Astrocyte (in vitro differentiated cells and primary cell): ENCODE data around the gene RGSL1. TPM values are rescaled to one million over a fixed set of nuclear protein-coding genes. Genes with fewer than 3 reads are reported as not detected.
"Not testable (repeated sequence)": the region's sequence is repeated elsewhere in the genome, so short reads cannot be mapped to it uniquely, and the experiment has no call there.

Experiments used
- DNase-seq: peaks from one replicate; pipeline ENCODE4 v3.0.0-alpha.2; 2010; ENCODE audit warnings: low read depth
- FAIRE-seq: peaks from 2 replicates; lab custom pipeline; 2011; peaks lifted over from hg19 to GRCh38; lab: Jason Lieb, UNC
- H2AFZ ChIP-seq: 2 replicates; pipeline ENCODE4 v1.6.0; 2012; ENCODE audit warnings: low read depth, low read length, inconsistent platforms
- H3K27ac ChIP-seq: 2 replicates; pipeline ENCODE4 v1.5.1; 2011; ENCODE audit warnings: low read depth, low read length, inconsistent platforms
- H3K27me3 ChIP-seq: 2 replicates; pipeline ENCODE4 v1.6.0; 2011; ENCODE audit warnings: low read length, inconsistent platforms; ENCODE audit not compliant: insufficient read depth
- H3K36me3 ChIP-seq: 2 replicates; pipeline ENCODE4 v1.5.1; 2011; ENCODE audit warnings: low read length, inconsistent platforms; ENCODE audit not compliant: insufficient read depth
- H3K4me1 ChIP-seq: 2 replicates; pipeline ENCODE4 v1.5.1; 2011; ENCODE audit warnings: low read length, inconsistent platforms; ENCODE audit not compliant: insufficient read depth
- H3K4me2 ChIP-seq: 2 replicates; pipeline ENCODE4 v1.6.0; 2012; ENCODE audit warnings: low read length, inconsistent platforms
- H3K4me3 ChIP-seq: 2 replicates; pipeline ENCODE4 v1.5.1; 2011; ENCODE audit warnings: low read depth, mild to moderate bottlenecking, low read length, inconsistent platforms; ENCODE audit not compliant: insufficient read depth
- H3K79me2 ChIP-seq: 2 replicates; pipeline ENCODE4 v1.6.0; 2012; ENCODE audit warnings: mild to moderate bottlenecking, low read length, inconsistent platforms; ENCODE audit not compliant: insufficient read depth
- H3K9ac ChIP-seq: 2 replicates; pipeline ENCODE4 v1.6.0; 2012; ENCODE audit warnings: mild to moderate bottlenecking, low read length, inconsistent platforms
- H3K9me3 ChIP-seq: 2 replicates; pipeline ENCODE4 v1.5.1; 2012; ENCODE audit warnings: low read depth, mild to moderate bottlenecking, low read length, inconsistent platforms; ENCODE audit not compliant: insufficient read depth
- H4K20me1 ChIP-seq: 2 replicates; pipeline ENCODE4 v1.6.0; 2012; ENCODE audit warnings: low read length, inconsistent platforms; ENCODE audit not compliant: insufficient read depth
- H3K27ac Mint-ChIP-seq: one replicate; pipeline ENCODE4 v1.8.0; 2021; ENCODE audit warnings: mild to moderate bottlenecking, mixed read lengths; ENCODE audit not compliant: unreplicated experiment
- H3K27me3 Mint-ChIP-seq: one replicate; pipeline ENCODE4 v1.8.0; 2021; ENCODE audit warnings: low read depth, mixed read lengths; ENCODE audit not compliant: unreplicated experiment
- H3K36me3 Mint-ChIP-seq: one replicate; pipeline ENCODE4 v1.8.0; 2021; ENCODE audit warnings: low read depth, mixed read lengths; ENCODE audit not compliant: unreplicated experiment
- H3K4me1 Mint-ChIP-seq: one replicate; pipeline ENCODE4 v1.8.0; 2021; ENCODE audit warnings: low read depth, mixed read lengths; ENCODE audit not compliant: unreplicated experiment
- H3K4me3 Mint-ChIP-seq: one replicate; pipeline ENCODE4 v1.8.0; 2021; ENCODE audit warnings: mild to moderate bottlenecking, moderate library complexity, mixed read lengths; ENCODE audit not compliant: unreplicated experiment
- H3K9me3 Mint-ChIP-seq: one replicate; pipeline ENCODE4 v1.8.0; 2021; ENCODE audit warnings: mild to moderate bottlenecking, mixed read lengths; ENCODE audit not compliant: unreplicated experiment
- CTCF ChIP-seq: IDR thresholded peaks from 2 replicates; pipeline ENCODE4 v1.5.1; 2011; ENCODE audit warnings: low read depth, mild to moderate bottlenecking, inconsistent platforms, low read length, moderate library complexity; ENCODE audit not compliant: insufficient read depth
- EZH2 ChIP-seq: IDR thresholded peaks from 2 replicates; pipeline ENCODE4 v1.6.1; 2012; ENCODE audit warnings: mild to moderate bottlenecking, low read length, inconsistent platforms; ENCODE audit not compliant: insufficient read depth
- total RNA-seq: library from RNA; stranded (reverse); gene quantifications from 2 replicates; pipeline ENCODE4 v1.2.1, GENCODE V29; 2021

The RGSL1 gene
- total RNA-seq, 1 donor from 2014 or later, result not detected

- Histone ChIP-seq H3K9ac (no peak overlapping the region), H3K4me2 (no peak overlapping the region), H2AFZ (no peak overlapping the region), H3K4me3 (no peak overlapping the region), H3K27ac (no peak overlapping the region), H3K79me2 (no peaks in the 10 kb centered on the region), H3K36me3 (no peaks in the 10 kb centered on the region), H3K9me3 (no peaks in the 10 kb centered on the region), H4K20me1 (no peaks in the 10 kb centered on the region), H3K27me3 (no peaks in the 10 kb centered on the region), H3K4me1 (no peaks in the 10 kb centered on the region)
- DNase-seq (no peak), FAIRE-seq (no peak)
- Mint-ChIP-seq H3K36me3 (no peaks in the 10 kb centered on the region), H3K4me1 (no peaks in the 10 kb centered on the region), H3K27me3 (no peaks in the 10 kb centered on the region), H3K4me3 (no peak overlapping the region), H3K9me3 (peaks cover 3% of the 10 kb centered on the region), H3K27ac (no peak overlapping the region)
- TF ChIP-seq EZH2 (no peak), CTCF (no peak)
These were observed 75.4 kb downstream of the RGSL1 start for GRCh38 chr1:182525342-182525741.

GRCh38 chr1:182527680-182528079 lies 77.7 kb downstream of the RGSL1 start:
- Histone ChIP-seq H4K20me1 (no peaks in the 10 kb centered on the region), H3K4me1 (no peaks in the 10 kb centered on the region), H2AFZ (no peak overlapping the region), H3K9ac (no peak overlapping the region), H3K79me2 (no peaks in the 10 kb centered on the region), H3K27me3 (no peaks in the 10 kb centered on the region), H3K4me2 (no peak overlapping the region), H3K9me3 (no peaks in the 10 kb centered on the region), H3K4me3 (no peak overlapping the region), H3K27ac (no peak overlapping the region), H3K36me3 (no peaks in the 10 kb centered on the region)
- no peak overlapping the region for H3K27ac Mint-ChIP-seq
- no peaks in the 10 kb centered on the region for H3K4me1 Mint-ChIP-seq
- H3K36me3 Mint-ChIP-seq, result no peaks in the 10 kb centered on the region
- FAIRE-seq (no peak), DNase-seq (no peak)
- TF ChIP-seq CTCF (no peak), EZH2 (no peak)
- H3K27me3 Mint-ChIP-seq, result no peaks in the 10 kb centered on the region
- no peak overlapping the region for H3K4me3 Mint-ChIP-seq
- peaks cover 3% of the 10 kb centered on the region for H3K9me3 Mint-ChIP-seq

- not testable (repeated sequence) for H3K79me2 ChIP-seq, H3K36me3 ChIP-seq, H3K4me1 ChIP-seq, H2AFZ ChIP-seq, H3K27me3 Mint-ChIP-seq, H3K9ac ChIP-seq, H3K9me3 ChIP-seq, H3K4me1 Mint-ChIP-seq, DNase-seq, H3K4me3 Mint-ChIP-seq, H3K27me3 ChIP-seq, H4K20me1 ChIP-seq, H3K9me3 Mint-ChIP-seq, H3K36me3 Mint-ChIP-seq, FAIRE-seq, H3K27ac Mint-ChIP-seq, H3K27ac ChIP-seq, H3K4me3 ChIP-seq, H3K4me2 ChIP-seq
These were observed 78.3 kb downstream of the RGSL1 start for GRCh38 chr1:182528206-182528605.
